Left ventricle myocardium inferior (tissue), 1 donor: ENCODE measurements around the gene ST8SIA6. TPM values are rescaled to one million over a fixed set of nuclear protein-coding genes. Genes with fewer than 3 reads are reported as not detected.

Experiments
- DNase-seq: peaks from one replicate; pipeline ENCODE4 v3.0.0-alpha.2; 2020
- H3K27ac ChIP-seq: fragments of 200-600 bp; replicated peaks from 2 replicates; pipeline ENCODE4 v1.8.0; 2021
- H3K27me3 ChIP-seq: fragments of 200-600 bp; 2 replicates; pipeline ENCODE4 v1.8.0; 2021; ENCODE audit warnings: low read depth
- H3K36me3 ChIP-seq: fragments of 200-600 bp; 2 replicates; pipeline ENCODE4 v1.8.0; 2021
- H3K4me1 ChIP-seq: fragments of 200-600 bp; 2 replicates; pipeline ENCODE4 v1.8.0; 2021
- H3K4me3 ChIP-seq: fragments of 200-600 bp; 2 replicates; pipeline ENCODE4 v1.8.0; 2021; ENCODE audit warnings: mild to moderate bottlenecking, moderate library complexity
- H3K9me3 ChIP-seq: fragments of 200-600 bp; replicated peaks from 2 replicates; pipeline ENCODE4 v1.8.0; 2021
- CTCF ChIP-seq: fragments of 200-600 bp; IDR thresholded peaks from 2 replicates; pipeline ENCODE4 v1.8.0; 2021; ENCODE audit warnings: antibody characterized with exemption, mild to moderate bottlenecking, borderline replicate concordance
- intact Hi-C: fragments of 100-400 bp; cut with micrococcal nuclease; formaldehyde crosslinking; loops from one replicate; pipeline ENCODE4 v1.11.0; 2022
- total RNA-seq: library from RNA; stranded (reverse); fragmentation: NEBNext Ultra II Directional; extraction: Animal tissue kit (Norgen Biotek cat#: 25700); gene quantifications from one replicate; pipeline ENCODE4 v1.2.1, GENCODE V29; 2021
- donor health status: DM: no; HTN: yes; CAD: no; lungs with severe emphysema.

ST8SIA6 gene
- total RNA-seq, 1 donor from 2014 or later, result 10.1 TPM

- Histone ChIP-seq H3K4me1 (peaks cover 42% of the 10 kb centered on the region), H3K27me3 (peaks cover 53% of the 10 kb centered on the region), H3K36me3 (no peaks in the 10 kb centered on the region), H3K4me3 (no peak overlapping the region), H3K9me3 (no peaks in the 10 kb centered on the region), H3K27ac (peak overlapping the region; percentile 5)
- intact Hi-C loops, result no loop called here
- DNase-seq, result no peak
- TF ChIP-seq CTCF, result no peak
Measured at GRCh38 chr10:17429490-17429889, 24.9 kb downstream of the ST8SIA6 start.

- no peak for DNase-seq
- intact Hi-C loops, result no loop called here
- H3K4me1 ChIP-seq, result peaks cover 45% of the 10 kb centered on the region
Measured at GRCh38 chr10:17428351-17429097, 25.9 kb downstream of the ST8SIA6 start.

GRCh38 chr10:17427666-17428350 is 26.6 kb downstream of the ST8SIA6 start:
- H3K9me3 ChIP-seq, result no peaks in the 10 kb centered on the region
- H3K27ac ChIP-seq, result peak overlapping the region; percentile 33
- peaks cover 47% of the 10 kb centered on the region for H3K4me1 ChIP-seq
- intact Hi-C loops, result no loop called here
- H3K36me3 ChIP-seq, result no peaks in the 10 kb centered on the region
- DNase-seq, result no peak
- H3K27me3 ChIP-seq, result peaks cover 43% of the 10 kb centered on the region
- TF ChIP-seq CTCF, result no peak
- no peak overlapping the region for H3K4me3 ChIP-seq

More at GRCh38 chr10:17428351-17429097, 25.9 kb downstream of the ST8SIA6 start:
- no peaks in the 10 kb centered on the region for H3K9me3 ChIP-seq
- peak overlapping the region; percentile 33 for H3K27ac ChIP-seq
- no peak for TF ChIP-seq CTCF
- H3K4me3 ChIP-seq, result peak overlapping the region; percentile 21
- peaks cover 46% of the 10 kb centered on the region for H3K27me3 ChIP-seq
- no peaks in the 10 kb centered on the region for H3K36me3 ChIP-seq

GRCh38 chr10:17427201-17427600 is 27.2 kb downstream of the ST8SIA6 start:
- no peak overlapping the region for H3K4me3 ChIP-seq
- peaks cover 46% of the 10 kb centered on the region for H3K4me1 ChIP-seq
- no peak for DNase-seq
- no peak for TF ChIP-seq CTCF
- intact Hi-C loops, result no loop called here
- no peaks in the 10 kb centered on the region for H3K9me3 ChIP-seq
- H3K27ac ChIP-seq, result no peak overlapping the region
- no peaks in the 10 kb centered on the region for H3K36me3 ChIP-seq
- peaks cover 40% of the 10 kb centered on the region for H3K27me3 ChIP-seq

GRCh38 chr10:17426263-17426750 is 28.1 kb downstream of the ST8SIA6 start:
- TF ChIP-seq CTCF, result no peak
- H3K4me1 ChIP-seq, result peaks cover 39% of the 10 kb centered on the region
- peak overlapping the region; percentile 16 for H3K27ac ChIP-seq
- H3K9me3 ChIP-seq, result no peaks in the 10 kb centered on the region
- peaks cover 32% of the 10 kb centered on the region for H3K27me3 ChIP-seq
- H3K4me3 ChIP-seq, result no peak overlapping the region
- no peak for DNase-seq
- H3K36me3 ChIP-seq, result no peaks in the 10 kb centered on the region
- intact Hi-C loops, result no loop called here
